Erythroblast (primary cell): Measurements from ENCODE around the gene SCFD2.

ENCODE experiments used
- GATA1 ChIP-seq: IDR thresholded peaks from 2 replicates; pipeline ENCODE4 v1.6.1; 2011; ENCODE audit warnings: low read depth, mild to moderate bottlenecking, control low read depth, low read length, moderate library complexity
- POLR2A ChIP-seq: IDR thresholded peaks from 2 replicates; pipeline ENCODE4 v1.6.1; 2011; ENCODE audit warnings: mild to moderate bottlenecking, low read length

GRCh38 chr4:52950226-52950625 lies 415.6 kb downstream of the SCFD2 start:
- TF ChIP-seq POLR2A (no peak), GATA1 (no peak)
